Thymus (tissue), 11 donors: ENCODE data around the gene PSMB7. TPM values are rescaled to one million over a fixed set of nuclear protein-coding genes. Genes with fewer than 3 reads are reported as not detected.

Experiments used
- DNase-seq, 9 donors: peaks; one replicate each; pipeline ENCODE4 v3.0.0-alpha.2; 2013; ENCODE audit warnings: low spot score in 9 of 9, low read depth in 6 of 9, missing footprints in 1 of 9
- H3K27ac ChIP-seq, 2 donors: one replicate each; pipeline ENCODE4 v1.5.1; 2013; ENCODE audit warnings: control low read depth in 1 of 2, low read depth in 1 of 2, low read length in 1 of 2, mild to moderate bottlenecking in 1 of 2, moderate library complexity in 1 of 2
- H3K27me3 ChIP-seq, 2 donors: one replicate each; pipeline ENCODE4 v1.5.1; 2013; ENCODE audit warnings: low read length in 1 of 2; ENCODE audit not compliant: control insufficient read depth in 2 of 2, insufficient read depth in 1 of 2
- H3K36me3 ChIP-seq, 2 donors: one replicate each; pipeline ENCODE4 v1.5.1; 2013; ENCODE audit warnings: low read length in 1 of 2, mild to moderate bottlenecking in 1 of 2, moderate library complexity in 1 of 2; ENCODE audit not compliant: control insufficient read depth in 2 of 2, insufficient read depth in 2 of 2
- H3K4me1 ChIP-seq, 2 donors: one replicate each; pipeline ENCODE4 v1.5.1; 2013; ENCODE audit warnings: low read length in 2 of 2; ENCODE audit not compliant: control insufficient read depth in 2 of 2, insufficient read depth in 2 of 2
- H3K4me3 ChIP-seq, 2 donors: one replicate each; pipeline ENCODE4 v1.5.1; 2013; ENCODE audit warnings: low read length in 2 of 2, control low read depth in 1 of 2, mild to moderate bottlenecking in 1 of 2
- H3K9me3 ChIP-seq, 2 donors: one replicate each; pipeline ENCODE4 v1.5.1; 2013; ENCODE audit warnings: low read length in 1 of 2, mild to moderate bottlenecking in 1 of 2; ENCODE audit not compliant: control insufficient read depth in 2 of 2, insufficient read depth in 1 of 2
- WGBS: extraction: QIAGEN DNeasy Blood & Tissue Kit; methylation state at CpG from one replicate; pipeline ENCODE4 v1.1.7; 2013; 5-methylcytosine and 5-hydroxymethylcytosine counted together
- polyA plus RNA-seq: library from polyadenylated mRNA; stranded (reverse); fragments of 200-250 nt; gene quantifications from one replicate; pipeline ENCODE4 v1.2.3, GENCODE V29; 2013
- total RNA-seq: library from RNA; stranded (reverse); fragments of 120-200 nt; gene quantifications from one replicate; pipeline ENCODE4 v1.2.4, GENCODE V29; 2013
- donor health status: healthy.

The PSMB7 gene
- total and polyA plus RNA-seq, 2 donors: 132 to 177 TPM

- WGBS: 97% methylated on average over 17 of the region's 17 CpGs
- peaks cover 63 to 68% of the 10 kb centered on the region in 2 donors for H3K36me3 ChIP-seq
- H3K4me3 ChIP-seq: no peak overlapping the region
- no peaks in the 10 kb centered on the region for H3K27me3 ChIP-seq
- no peak overlapping the region for H3K27ac ChIP-seq
- no peaks in the 10 kb centered on the region for H3K9me3 ChIP-seq
- DNase-seq: no peak
- peaks cover 0 to 4% of the 10 kb centered on the region in 2 donors for H3K4me1 ChIP-seq
These were observed 60.8 kb downstream of the PSMB7 start for GRCh38 chr9:124354346-124355038.

- H3K27ac ChIP-seq: no peak overlapping the region
- WGBS: 94% methylated on average over 4 of the region's 4 CpGs
- H3K9me3 ChIP-seq: no peaks in the 10 kb centered on the region
- DNase-seq: no peak
- no peaks in the 10 kb centered on the region for H3K27me3 ChIP-seq
- peaks cover 0 to 4% of the 10 kb centered on the region in 2 donors for H3K4me1 ChIP-seq
- no peak overlapping the region for H3K4me3 ChIP-seq
- peaks cover 67 to 73% of the 10 kb centered on the region in 2 donors for H3K36me3 ChIP-seq
These were observed 61.4 kb downstream of the PSMB7 start for GRCh38 chr9:124353811-124354274.

- WGBS: 98% methylated on average over 7 of the region's 7 CpGs
- H3K36me3 ChIP-seq: peaks cover 71 to 74% of the 10 kb centered on the region in 2 donors
- H3K4me3 ChIP-seq: no peak overlapping the region
- DNase-seq: no peak
- peaks cover 0 to 4% of the 10 kb centered on the region in 2 donors for H3K4me1 ChIP-seq
- no peaks in the 10 kb centered on the region for H3K27me3 ChIP-seq
- H3K27ac ChIP-seq: no peak overlapping the region
- no peaks in the 10 kb centered on the region for H3K9me3 ChIP-seq
These were observed 62.0 kb downstream of the PSMB7 start for GRCh38 chr9:124353166-124353768.

- Histone ChIP-seq H3K27ac (no peak overlapping the region), H3K4me3 (no peak overlapping the region), H3K27me3 (no peaks in the 10 kb centered on the region), H3K36me3 (peaks cover 70 to 74% of the 10 kb centered on the region in 2 donors), H3K4me1 (peaks cover 0 to 4% of the 10 kb centered on the region in 2 donors), H3K9me3 (no peaks in the 10 kb centered on the region)
- no peak for DNase-seq
- WGBS: 97% methylated on average over 8 of the region's 8 CpGs
These were observed 62.6 kb downstream of the PSMB7 start for GRCh38 chr9:124352616-124353015.

GRCh38 chr9:124351672-124352468 is 63.4 kb downstream of the PSMB7 start:
- no peak overlapping the region for H3K27ac ChIP-seq
- no peaks in the 10 kb centered on the region for H3K9me3 ChIP-seq
- H3K4me3 ChIP-seq: no peak overlapping the region
- H3K36me3 ChIP-seq: peaks cover 72 to 74% of the 10 kb centered on the region in 2 donors
- no peaks in the 10 kb centered on the region for H3K27me3 ChIP-seq
- 95% methylated on average over 15 of the region's 15 CpGs for WGBS
- no peak for DNase-seq
- no peaks in the 10 kb centered on the region for H3K4me1 ChIP-seq

- Histone ChIP-seq H3K4me1 (no peaks in the 10 kb centered on the region), H3K9me3 (no peaks in the 10 kb centered on the region), H3K27ac (no peak overlapping the region), H3K4me3 (no peak overlapping the region), H3K27me3 (no peaks in the 10 kb centered on the region), H3K36me3 (peaks cover 62 to 66% of the 10 kb centered on the region in 2 donors)
- 98% methylated on average over 16 of the region's 16 CpGs for WGBS
- no peak for DNase-seq
These were observed 64.6 kb downstream of the PSMB7 start for GRCh38 chr9:124350494-124351263.

GRCh38 chr9:124349675-124350493 is 65.4 kb downstream of the PSMB7 start:
- H3K4me3 ChIP-seq: no peak overlapping the region
- WGBS: 97% methylated on average over 25 of the region's 25 CpGs
- no peak overlapping the region for H3K27ac ChIP-seq
- peaks cover 54 to 60% of the 10 kb centered on the region in 2 donors for H3K36me3 ChIP-seq
- H3K9me3 ChIP-seq: no peaks in the 10 kb centered on the region
- no peaks in the 10 kb centered on the region for H3K27me3 ChIP-seq
- no peaks in the 10 kb centered on the region for H3K4me1 ChIP-seq
- DNase-seq: no peak

- Histone ChIP-seq H3K4me1 (no peaks in the 10 kb centered on the region), H3K4me3 (no peak overlapping the region), H3K27me3 (no peaks in the 10 kb centered on the region), H3K27ac (no peak overlapping the region), H3K9me3 (no peaks in the 10 kb centered on the region), H3K36me3 (peaks cover 50 to 56% of the 10 kb centered on the region in 2 donors)
- DNase-seq: no peak
- WGBS: 97% methylated on average over 8 of the region's 8 CpGs
These were observed 66.0 kb downstream of the PSMB7 start for GRCh38 chr9:124349267-124349666.
